Fibroblast of villous mesenchyme (primary cell): ENCODE measurements around the gene MTF1. TPM values are rescaled to one million over a fixed set of nuclear protein-coding genes. Genes with fewer than 3 reads are reported as not detected.

Experiments used
- DNase-seq: peaks from one replicate; pipeline ENCODE4 v3.0.0-alpha.2; 2010; ENCODE audit warnings: low read depth
- H3K4me3 ChIP-seq: 2 replicates; pipeline ENCODE4 v1.5.1; 2011; ENCODE audit warnings: low read depth, mild to moderate bottlenecking, low read length
- total RNA-seq: library from RNA; depleted of rRNA; stranded (reverse); fragments of >200 nt; gene quantifications from 2 replicates; pipeline ENCODE4 v1.2.3, GENCODE V29; 2012
- TF ChIP-seq, protein P1 (sequence below): IDR thresholded peaks from 2 replicates; pipeline ENCODE4 v1.5.1; 2012; ENCODE audit warnings: low read depth, mild to moderate bottlenecking, low read length; ENCODE audit not compliant: insufficient read depth

The MTF1 gene
- total RNA-seq, 1 donor = 5.6 TPM

DNA sequence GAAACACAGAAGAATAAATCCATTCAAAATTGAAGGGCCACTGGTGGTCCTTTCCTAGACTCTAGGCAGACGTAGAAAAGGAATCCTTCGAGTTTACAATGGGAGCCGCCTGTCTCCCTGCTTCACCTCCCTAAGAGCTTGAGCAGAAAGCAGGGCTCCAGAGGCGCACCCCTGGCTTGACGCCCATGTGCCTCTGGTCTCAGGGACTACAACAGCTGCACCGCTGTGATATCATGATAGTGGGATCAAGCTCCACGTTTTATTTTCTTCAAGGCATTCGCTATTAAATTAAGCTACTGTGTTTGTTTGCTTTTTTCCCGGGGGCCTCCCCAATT, 52.2 kb downstream of the MTF1 start:
- peak overlapping the region; percentile 85 for H3K4me3 ChIP-seq
- no peak for DNase-seq
- TF ChIP-seq, protein P1, sequence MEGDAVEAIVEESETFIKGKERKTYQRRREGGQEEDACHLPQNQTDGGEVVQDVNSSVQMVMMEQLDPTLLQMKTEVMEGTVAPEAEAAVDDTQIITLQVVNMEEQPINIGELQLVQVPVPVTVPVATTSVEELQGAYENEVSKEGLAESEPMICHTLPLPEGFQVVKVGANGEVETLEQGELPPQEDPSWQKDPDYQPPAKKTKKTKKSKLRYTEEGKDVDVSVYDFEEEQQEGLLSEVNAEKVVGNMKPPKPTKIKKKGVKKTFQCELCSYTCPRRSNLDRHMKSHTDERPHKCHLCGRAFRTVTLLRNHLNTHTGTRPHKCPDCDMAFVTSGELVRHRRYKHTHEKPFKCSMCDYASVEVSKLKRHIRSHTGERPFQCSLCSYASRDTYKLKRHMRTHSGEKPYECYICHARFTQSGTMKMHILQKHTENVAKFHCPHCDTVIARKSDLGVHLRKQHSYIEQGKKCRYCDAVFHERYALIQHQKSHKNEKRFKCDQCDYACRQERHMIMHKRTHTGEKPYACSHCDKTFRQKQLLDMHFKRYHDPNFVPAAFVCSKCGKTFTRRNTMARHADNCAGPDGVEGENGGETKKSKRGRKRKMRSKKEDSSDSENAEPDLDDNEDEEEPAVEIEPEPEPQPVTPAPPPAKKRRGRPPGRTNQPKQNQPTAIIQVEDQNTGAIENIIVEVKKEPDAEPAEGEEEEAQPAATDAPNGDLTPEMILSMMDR = no peak

- no peak overlapping the region for H3K4me3 ChIP-seq
- no peak for DNase-seq
- TF ChIP-seq, protein P1 = no peak
Observed at GRCh38 chr1:37802439-37802838, 57.0 kb downstream of the MTF1 start.

GRCh38 chr1:37797750-37798345, 61.5 kb downstream of the MTF1 start:
- peak; percentile 26 for DNase-seq

DNA sequence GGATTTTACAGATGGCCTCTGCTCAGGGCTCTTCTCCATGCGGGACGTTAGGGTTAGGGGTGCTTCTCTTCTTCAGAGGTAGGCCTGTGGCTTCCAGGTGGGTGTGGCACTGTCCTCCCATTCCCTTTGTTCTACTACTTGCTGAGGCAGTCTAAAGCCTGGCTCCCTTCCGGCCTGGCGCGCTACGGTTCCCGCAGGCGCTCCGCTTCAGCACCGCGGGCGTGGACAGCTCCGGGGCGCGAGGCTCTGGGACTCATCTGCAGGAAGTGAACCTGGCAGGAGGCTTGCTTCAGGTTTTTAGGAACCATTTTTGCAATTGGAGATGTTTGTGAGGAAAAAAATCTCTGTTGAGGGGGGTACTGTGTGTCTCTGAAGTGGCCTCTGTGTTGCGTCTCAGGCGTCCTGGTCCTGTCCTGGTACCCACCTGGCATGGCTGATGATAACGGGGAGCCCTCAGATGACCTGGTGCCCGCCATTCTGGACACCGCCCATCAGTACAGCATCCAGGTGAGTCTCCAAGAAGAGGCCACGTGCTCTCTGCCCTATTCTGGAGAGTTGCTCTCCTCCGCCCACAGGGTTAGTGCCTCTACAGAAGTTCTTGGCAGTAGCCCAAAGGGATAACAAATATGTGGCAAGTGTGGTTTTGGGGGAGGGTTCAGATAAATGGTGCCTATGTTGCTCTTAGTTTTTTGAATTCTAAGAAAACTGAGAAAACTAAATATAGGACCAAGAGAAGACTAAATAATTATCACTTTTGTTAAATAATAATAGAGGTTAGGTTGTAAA, 63.9 kb downstream of the MTF1 start:
- peak; percentile 59 for DNase-seq

More at GRCh38 chr1:37797750-37798345, 61.5 kb downstream of the MTF1 start:
- H3K4me3 ChIP-seq = no peak overlapping the region
- TF ChIP-seq, protein P1 = no peak

DNA sequence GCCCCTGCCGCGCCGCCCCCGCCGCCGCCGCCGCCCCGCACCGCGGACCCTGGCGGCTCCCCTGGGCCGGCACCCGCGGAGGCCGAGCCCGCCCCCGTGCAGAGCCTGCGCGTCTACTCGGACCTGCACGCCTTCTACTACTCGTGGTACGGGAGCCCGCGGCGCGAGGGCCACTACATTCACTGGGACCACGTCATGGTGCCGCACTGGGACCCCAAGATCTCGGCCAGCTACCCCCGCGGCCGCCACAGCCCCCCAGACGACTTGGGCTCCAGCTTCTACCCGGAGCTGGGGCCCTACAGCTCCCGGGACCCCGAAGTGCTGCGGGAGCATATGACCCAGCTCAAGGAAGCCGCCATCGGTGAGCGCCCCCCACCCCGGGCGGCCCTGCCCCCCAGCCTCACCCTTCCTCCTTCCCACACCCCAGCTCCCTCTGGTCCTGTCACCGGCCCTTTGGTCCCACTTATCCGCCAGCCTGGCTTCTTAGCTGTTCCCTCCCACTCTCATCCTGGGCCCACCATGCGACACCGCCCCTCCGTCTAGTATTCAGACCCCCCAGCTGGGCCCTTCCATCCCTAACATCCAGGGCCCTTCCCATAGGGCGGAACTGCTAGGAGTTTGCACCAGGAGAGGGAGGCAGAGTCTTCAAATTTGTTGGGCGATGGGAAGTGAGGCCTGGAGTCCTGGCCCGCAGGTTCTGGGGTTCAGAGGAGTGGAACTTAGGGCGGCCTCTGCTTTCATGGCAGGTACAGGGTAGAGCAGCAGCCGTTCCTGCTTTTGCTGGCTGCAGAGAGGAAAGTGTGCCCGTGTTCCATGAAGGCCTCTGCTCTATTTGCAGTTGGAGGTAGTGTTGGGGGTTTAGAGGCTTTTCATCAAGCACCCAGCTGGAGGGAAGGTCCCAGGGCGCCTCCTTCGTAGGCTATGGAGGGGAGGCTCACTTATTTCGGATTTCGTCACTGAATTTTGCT, 64.7 kb downstream of the MTF1 start:
- H3K4me3 ChIP-seq = no peak overlapping the region
- TF ChIP-seq, protein P1 = no peak
- no peak for DNase-seq

More for the DNA sequence above, 63.9 kb downstream of the MTF1 start:
- no peak overlapping the region for H3K4me3 ChIP-seq
- TF ChIP-seq, protein P1 = no peak

DNA sequence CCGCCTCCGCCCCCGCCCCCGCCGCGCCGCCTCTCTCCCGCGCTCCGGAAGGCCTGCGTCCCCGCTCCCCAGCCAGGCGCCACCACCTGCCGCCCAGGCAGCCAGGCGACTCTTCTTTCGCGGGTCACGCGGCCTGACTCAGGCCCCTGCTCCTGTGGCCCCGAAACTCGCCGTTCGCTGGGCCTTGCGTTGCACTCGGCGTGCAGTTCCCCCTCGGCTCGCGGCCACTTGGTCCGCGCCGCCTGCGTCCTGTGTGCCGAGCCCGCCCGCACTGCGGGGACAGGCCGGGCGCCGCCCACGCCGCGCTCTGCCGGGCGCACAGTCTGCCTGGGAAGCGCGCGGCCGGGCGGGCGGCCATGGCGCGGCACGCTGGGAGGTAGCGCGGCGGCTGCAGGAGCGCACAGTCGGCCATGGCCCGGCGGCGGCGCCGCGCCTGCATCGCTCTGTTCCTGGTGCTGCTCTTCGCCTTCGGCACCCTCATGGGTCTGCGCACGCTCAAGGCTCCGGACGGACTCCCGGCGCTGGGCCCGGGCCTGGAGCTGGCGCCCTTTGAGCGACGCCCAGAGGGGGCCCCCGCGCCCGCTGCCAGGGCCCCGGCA, 65.5 kb downstream of the MTF1 start, which contains the start of gene MANEAL:
MANEAL (plus strand) TSS at position 75 of the 599 bp plus-strand sequence; CDS start at position 411, 336 bp downstream.
- DNase-seq = peak; percentile 48
- TF ChIP-seq, protein P1 = no peak
- H3K4me3 ChIP-seq = peak within 1 kb of the TSS; percentile 49
